Natural killer cell treated with Interleukin-12 subunit alpha and Interleukin-12 subunit beta and Interleukin-15 and Interleukin-18, amount 100 ng/mL, for 72 hours (primary cell): Measurements from ENCODE around the gene FMNL2. TPM values are rescaled to one million over a fixed set of nuclear protein-coding genes. Genes with fewer than 3 reads are reported as not detected.

Source experiments
- total RNA-seq, 2 donors: library from RNA; stranded (reverse); gene quantifications; one replicate each; pipeline ENCODE4 v1.2.3, GENCODE V29; 2022

Gene FMNL2
- total RNA-seq, 2 donors from 2014 or later = 0.48 to 0.70 TPM

Other genes with a start within 250 kb of the FMNL2 start
- gene CACNB4, start 236.1 kb upstream of the FMNL2 start, total RNA-seq = under 1 TPM; 0.40 to 0.64 TPM
- 10 to 100 TPM; 14.4 to 24.3 TPM for gene STAM2, start 159.4 kb upstream of the FMNL2 start, total RNA-seq